Measurements from ENCODE around the gene KRTAP1-1.

- no peak for TF ChIP-seq CTCF (IDR thresholded peaks at IDR 0.05 in 2 of 3, conservative IDR thresholded peaks at IDR 0.05 in 1 of 3; ENCODE audit: borderline replicate concordance in 1 of 3, insufficient read depth in 1 of 3, low read depth in 2 of 3, low read length in 2 of 3)
- no peak for TF ChIP-seq POLR2AphosphoS5 (IDR thresholded peaks at IDR 0.05; ENCODE audit: low read depth, low read length)
- TF ChIP-seq JUND (IDR thresholded peaks at IDR 0.05) = no peak
- TF ChIP-seq EZH2phosphoT487 (IDR thresholded peaks at IDR 0.05; ENCODE audit: borderline replicate concordance) = no peak
- no peak for TF ChIP-seq RAD21 (IDR thresholded peaks at IDR 0.05; ENCODE audit: low read depth)
- no peak for TF ChIP-seq ZFX (IDR thresholded peaks at IDR 0.05)
Observed at GRCh38 chr17:40993084-40993483, 48.2 kb downstream of the KRTAP1-1 start.

Data from HCT116 (cell line).